Stimulated activated CD8-positive, alpha-beta memory T cell treated with anti-CD3 and anti-CD28 coated beads, Interleukin-4, amount 100 ng/mL, for 48 hours (primary cell): Measurements from ENCODE around the gene RAD51AP2.
"Not testable (repeated sequence)": the region's sequence is repeated elsewhere in the genome, so short reads cannot be mapped to it uniquely, and the experiment has no call there.

Experiments
- DNase-seq: peaks from one replicate; pipeline ENCODE4 v3.0.0-alpha.2; 2020

Gene RAD51AP2

GRCh38 chr2:17536416-17536815, 18.2 kb upstream of the RAD51AP2 start:
- no peak for DNase-seq

GRCh38 chr2:17533546-17533945, 15.3 kb upstream of the RAD51AP2 start:
- DNase-seq: no peak

- DNase-seq: no peak
Measured at GRCh38 chr2:17529771-17530170, 11.5 kb upstream of the RAD51AP2 start.

- no peak for DNase-seq
Measured at GRCh38 chr2:17522303-17522702, 4.1 kb upstream of the RAD51AP2 start.

DNA sequence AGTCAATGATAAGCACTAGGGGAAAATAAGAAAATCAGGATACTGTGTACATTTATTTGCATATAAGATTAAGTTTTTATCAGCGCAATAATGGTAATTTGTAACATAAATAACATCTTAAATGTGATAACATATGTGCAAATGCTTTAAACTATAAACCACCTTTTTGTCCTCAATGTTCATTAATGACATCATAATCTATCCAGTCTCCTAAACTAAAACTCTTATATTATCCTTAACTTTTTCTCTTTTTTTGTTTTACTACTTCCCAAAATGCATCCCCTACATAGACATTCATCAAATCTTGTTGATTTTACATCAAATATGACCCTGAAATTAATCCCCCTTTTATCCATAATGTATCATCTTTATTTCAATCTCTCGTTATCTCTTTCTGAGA, 3.4 kb upstream of the RAD51AP2 start:
- no peak for DNase-seq

- DNase-seq: no peak
Measured at GRCh38 chr2:17520761-17521160, 2.5 kb upstream of the RAD51AP2 start.

GRCh38 chr2:17519486-17519885, 1.2 kb upstream of the RAD51AP2 start:
- DNase-seq: no peak

- no peak for DNase-seq
Measured at GRCh38 chr2:17517481-17518211, 594 bp downstream of the RAD51AP2 start.

DNA sequence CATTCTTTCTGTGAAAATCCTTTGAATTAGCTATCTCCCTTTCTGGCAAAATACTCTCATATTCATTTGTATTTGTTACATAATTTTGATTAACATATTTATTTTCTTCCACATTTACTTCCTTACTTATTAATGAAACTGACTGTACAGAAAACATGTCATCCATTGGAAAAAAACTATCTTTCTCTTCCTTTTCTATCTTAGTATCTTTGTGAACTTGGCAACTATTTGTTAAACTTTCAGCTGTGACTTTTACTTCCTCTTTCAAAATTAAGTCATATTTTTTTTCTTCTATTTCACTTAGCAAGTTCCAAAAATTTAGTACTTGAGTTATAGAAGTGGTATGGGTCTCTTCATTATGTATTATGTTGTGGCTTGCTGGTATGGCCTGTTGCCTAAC, 2.6 kb downstream of the RAD51AP2 start:
- DNase-seq: no peak

- no peak for DNase-seq
Measured at GRCh38 chr2:17506736-17507616, 11.3 kb downstream of the RAD51AP2 start.

- no peak for DNase-seq
Measured at GRCh38 chr2:17497718-17498117, 20.5 kb downstream of the RAD51AP2 start.

- no peak for DNase-seq
Measured at GRCh38 chr2:17495590-17495989, 22.6 kb downstream of the RAD51AP2 start.

- DNase-seq: not testable (repeated sequence)
Measured at GRCh38 chr2:17490165-17490564, 28.1 kb downstream of the RAD51AP2 start.

GRCh38 chr2:17488610-17489009, 29.6 kb downstream of the RAD51AP2 start:
- not testable (repeated sequence) for DNase-seq

DNA sequence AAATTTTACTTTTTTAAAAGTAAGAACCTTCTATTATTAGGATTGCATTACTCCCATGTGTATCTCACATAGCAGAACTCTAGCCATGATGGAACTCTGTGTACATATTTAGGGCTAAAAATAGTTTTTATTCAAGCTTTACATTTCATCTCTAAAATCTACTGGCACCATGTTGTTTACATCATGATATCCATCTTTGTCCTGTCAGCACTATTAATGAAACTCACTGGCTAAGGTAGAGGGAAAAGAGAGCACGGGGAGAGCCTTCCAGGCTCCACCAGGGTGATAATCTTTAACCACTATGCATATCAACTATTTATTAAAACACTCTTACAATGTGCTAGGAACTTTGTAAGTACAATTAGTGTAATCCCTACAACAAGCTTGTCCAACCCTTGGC, 34.7 kb downstream of the RAD51AP2 start:
- no peak for DNase-seq

DNA sequence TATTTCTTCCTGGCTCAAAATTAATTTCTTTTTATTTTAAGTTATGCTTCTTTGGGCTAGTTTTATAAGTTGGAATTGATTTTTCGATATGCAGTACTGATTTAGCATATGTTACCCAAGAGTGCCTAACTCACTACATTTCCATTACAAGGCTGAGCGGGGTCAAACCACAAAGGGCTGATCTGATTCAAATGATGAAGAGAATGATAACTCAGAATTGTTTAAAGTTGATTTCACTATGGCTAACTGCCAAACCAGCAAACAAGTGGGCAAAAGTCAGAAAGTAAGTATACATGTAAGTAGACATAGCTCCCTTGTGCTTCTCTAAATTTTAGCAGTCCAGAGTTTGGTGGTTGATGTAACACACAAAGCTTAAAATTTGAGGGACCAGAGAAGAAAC, 35.6 kb downstream of the RAD51AP2 start:
- no peak for DNase-seq

DNA sequence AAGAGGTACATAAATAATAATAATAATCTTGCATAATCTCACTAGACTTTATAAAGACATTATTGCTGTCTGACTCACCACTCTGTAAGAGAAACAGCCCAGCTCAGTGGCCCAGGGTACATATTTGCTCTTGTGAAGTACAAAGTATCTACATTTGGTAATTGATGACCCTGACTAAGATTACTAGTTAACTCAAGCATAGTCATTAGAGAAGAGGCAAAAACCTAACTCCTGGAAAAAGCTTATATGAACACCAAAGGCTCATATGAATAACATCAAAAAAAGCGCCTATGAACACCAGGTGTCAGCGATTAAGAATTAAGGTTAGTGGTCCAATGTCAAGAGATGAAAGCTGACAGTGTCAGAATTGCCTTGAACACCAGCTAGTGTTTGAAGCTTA, 38.4 kb downstream of the RAD51AP2 start:
- DNase-seq: no peak

DNA sequence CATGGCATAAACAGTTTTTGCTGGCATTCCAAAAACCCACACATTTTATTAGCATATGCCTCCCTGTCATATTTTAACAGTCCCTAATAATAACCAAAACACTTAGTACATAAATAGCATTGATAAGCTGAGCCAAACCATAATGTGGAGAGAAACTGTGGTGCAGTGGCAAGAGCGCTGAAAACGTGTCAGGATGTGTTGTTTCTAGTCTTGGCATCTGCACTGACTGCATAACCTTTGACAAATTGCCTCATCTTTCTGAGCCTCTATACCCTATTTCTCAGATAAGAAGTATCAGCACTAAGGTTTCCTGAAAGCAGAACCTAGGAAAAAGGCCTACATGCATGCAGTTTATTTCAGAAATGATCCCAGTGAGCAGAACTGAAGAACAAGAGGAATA, 41.4 kb downstream of the RAD51AP2 start:
- DNase-seq: no peak

DNA sequence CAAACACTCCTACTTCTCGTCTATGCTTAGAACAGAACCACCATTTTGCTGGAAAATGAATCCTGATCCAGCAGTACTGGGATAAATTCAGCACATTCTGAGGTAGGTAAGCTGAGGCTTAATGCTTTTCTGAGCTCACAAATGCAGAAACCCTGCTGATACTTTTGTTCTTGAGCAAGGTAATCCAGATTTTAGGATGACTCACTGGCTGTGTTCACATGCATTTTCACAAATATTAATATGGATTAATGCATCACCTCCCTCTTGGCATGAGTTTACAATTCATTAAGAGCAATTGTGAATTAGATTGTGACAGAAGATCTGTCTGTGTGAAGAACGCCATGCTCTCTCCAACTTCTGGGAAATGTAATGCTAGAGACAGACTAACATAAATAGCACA, 42.2 kb downstream of the RAD51AP2 start:
- no peak for DNase-seq

- no peak for DNase-seq
Measured at GRCh38 chr2:17475286-17475685, 43.0 kb downstream of the RAD51AP2 start.

DNA sequence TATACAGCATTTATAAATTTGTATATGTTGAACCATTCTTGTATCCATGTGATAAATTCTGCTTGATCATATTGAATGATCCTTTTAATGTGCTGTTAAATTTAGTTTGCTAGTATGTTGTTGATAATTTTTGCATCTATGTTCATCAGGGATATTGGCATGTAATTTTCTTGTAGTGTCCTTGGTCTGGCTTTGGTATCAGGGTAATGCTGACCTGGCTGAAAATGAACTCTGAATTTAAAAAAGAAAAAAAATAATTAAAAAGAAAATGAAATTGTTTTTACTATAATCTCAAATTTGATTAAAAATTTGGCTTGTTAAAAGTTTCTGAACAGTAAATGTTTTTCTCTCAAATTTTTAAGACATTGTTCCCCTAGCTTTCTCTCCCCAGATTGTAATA, 46.3 kb downstream of the RAD51AP2 start:
- DNase-seq: no peak

- DNase-seq: no peak
Measured at GRCh38 chr2:17470855-17471641, 47.2 kb downstream of the RAD51AP2 start.

GRCh38 chr2:17461087-17461475, 57.2 kb downstream of the RAD51AP2 start:
- no peak for DNase-seq
